ENCODE measurements around the gene IFNK. TPM values are rescaled to one million over a fixed set of nuclear protein-coding genes. Genes with fewer than 3 reads are reported as not detected.

The IFNK gene
- total and polyA plus RNA-seq, 2 donors (not counting 3 experiments of a cell fraction or from before 2014, with no cell fraction given) = not detected

DNA sequence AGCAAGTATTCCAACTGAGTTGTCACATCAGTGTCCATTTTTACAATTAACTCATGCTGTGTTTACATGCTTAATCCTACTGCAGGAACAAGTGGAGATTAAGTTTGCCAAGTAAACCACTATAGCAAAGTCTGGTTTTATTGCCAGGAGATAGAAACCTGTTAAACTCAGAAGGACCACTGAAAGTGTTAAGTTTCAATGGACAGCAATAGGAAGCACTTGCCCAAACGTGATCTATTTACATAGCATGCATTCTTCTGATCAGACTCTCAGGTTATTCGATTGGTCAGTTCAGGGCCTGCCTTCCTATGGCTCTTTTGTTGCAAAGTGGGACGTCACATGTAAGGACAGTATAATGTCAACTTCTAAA is 28.0 kb upstream of the IFNK start:
- no peak for DNase-seq (ENCODE audit: low read depth, low spot score)
- H3K4me3 ChIP-seq (replicated peaks in 1 of 3; ENCODE audit: insufficient read depth in 1 of 3, low read depth in 1 of 3, low read length in 3 of 3) = no peak overlapping the region
- H3K36me3 ChIP-seq (ENCODE audit: control insufficient read depth in 2 of 2, extremely low read depth in 1 of 2, insufficient read depth in 2 of 2, low read length in 2 of 2) = no peaks in the 10 kb centered on the region
- CTCF ChIA-PET = no interaction called here
- no peaks in the 10 kb centered on the region for H3K9me3 ChIP-seq (replicated peaks; ENCODE audit: control insufficient read depth, insufficient read depth, low read length)
- no peak overlapping the region for H2AFZ ChIP-seq (ENCODE audit: low read depth, low read length)
- no peaks in the 10 kb centered on the region for H3K9me1 ChIP-seq (replicated peaks; ENCODE audit: control insufficient read depth, extremely low read depth, insufficient read depth, low read length)
- no peak for FAIRE-seq
- H4K20me1 ChIP-seq (replicated peaks; ENCODE audit: control insufficient read depth, extremely low read depth, insufficient read depth, low read length) = no peaks in the 10 kb centered on the region
- no peak overlapping the region for H3K9ac ChIP-seq (replicated peaks; ENCODE audit: extremely low read depth, insufficient read depth, low read length)
- POLR2A ChIA-PET = no interaction called here
- peaks cover 12% of the 10 kb centered on the region for H3K4me1 ChIP-seq (ENCODE audit: control insufficient read depth, extremely low read depth, insufficient read depth, low read length)
- TF ChIP-seq POLR2AphosphoS5 (IDR thresholded peaks at IDR 0.05; ENCODE audit: insufficient read depth, low read depth, low read length) (no peak), EZH2 (IDR thresholded peaks at IDR 0.05; ENCODE audit: borderline replicate concordance, low read depth, low read length, severe bottlenecking) (no peak), JUN (IDR thresholded peaks at IDR 0.05; ENCODE audit: borderline replicate concordance, insufficient read depth, insufficient read length, low read depth) (no peak), MYC (IDR thresholded peaks at IDR 0.05; ENCODE audit: low read depth, low read length) (no peak), GATA2 (IDR thresholded peaks at IDR 0.05; ENCODE audit: insufficient read depth, insufficient read length, low read depth, low read length) (no peak), POLR2A (IDR thresholded peaks at IDR 0.05; ENCODE audit: low read depth, low read length) (no peak), FOS (IDR thresholded peaks at IDR 0.05; ENCODE audit: borderline replicate concordance, insufficient read depth, low read length) (no peak)
- TF ChIP-seq, protein P1, sequence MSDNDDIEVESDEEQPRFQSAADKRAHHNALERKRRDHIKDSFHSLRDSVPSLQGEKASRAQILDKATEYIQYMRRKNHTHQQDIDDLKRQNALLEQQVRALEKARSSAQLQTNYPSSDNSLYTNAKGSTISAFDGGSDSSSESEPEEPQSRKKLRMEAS (IDR thresholded peaks at IDR 0.05; ENCODE audit: insufficient read depth, insufficient read length) = no peak
- TF ChIP-seq, protein P2, sequence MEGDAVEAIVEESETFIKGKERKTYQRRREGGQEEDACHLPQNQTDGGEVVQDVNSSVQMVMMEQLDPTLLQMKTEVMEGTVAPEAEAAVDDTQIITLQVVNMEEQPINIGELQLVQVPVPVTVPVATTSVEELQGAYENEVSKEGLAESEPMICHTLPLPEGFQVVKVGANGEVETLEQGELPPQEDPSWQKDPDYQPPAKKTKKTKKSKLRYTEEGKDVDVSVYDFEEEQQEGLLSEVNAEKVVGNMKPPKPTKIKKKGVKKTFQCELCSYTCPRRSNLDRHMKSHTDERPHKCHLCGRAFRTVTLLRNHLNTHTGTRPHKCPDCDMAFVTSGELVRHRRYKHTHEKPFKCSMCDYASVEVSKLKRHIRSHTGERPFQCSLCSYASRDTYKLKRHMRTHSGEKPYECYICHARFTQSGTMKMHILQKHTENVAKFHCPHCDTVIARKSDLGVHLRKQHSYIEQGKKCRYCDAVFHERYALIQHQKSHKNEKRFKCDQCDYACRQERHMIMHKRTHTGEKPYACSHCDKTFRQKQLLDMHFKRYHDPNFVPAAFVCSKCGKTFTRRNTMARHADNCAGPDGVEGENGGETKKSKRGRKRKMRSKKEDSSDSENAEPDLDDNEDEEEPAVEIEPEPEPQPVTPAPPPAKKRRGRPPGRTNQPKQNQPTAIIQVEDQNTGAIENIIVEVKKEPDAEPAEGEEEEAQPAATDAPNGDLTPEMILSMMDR (IDR thresholded peaks at IDR 0.05; ENCODE audit: extremely low read depth in 1 of 2, insufficient read depth in 1 of 2, low read depth in 1 of 2, low read length in 2 of 2) = no peak
- no TSS peak for BruUV-seq (replicated peaks)
- dilution Hi-C loops (cut with MboI; ENCODE audit: extremely low pct_ligation_motif_present, low sequenced_read_pairs) = no loop called here
- no peaks in the 10 kb centered on the region for H3K79me2 ChIP-seq (ENCODE audit: control insufficient read depth, insufficient read depth, low read length)
- H3K4me2 ChIP-seq (ENCODE audit: insufficient read depth, low read length) = no peak overlapping the region
- no peak overlapping the region for H3K27ac ChIP-seq (ENCODE audit: insufficient read depth, low read depth, low read length)
- intact Hi-C loops (cut with micrococcal nuclease) = no loop called here
- H3K27me3 ChIP-seq (ENCODE audit: control insufficient read depth in 2 of 2, insufficient read depth in 2 of 2, low read length in 2 of 2) = no peaks in the 10 kb centered on the region
